Keratinocyte (primary cell): ENCODE measurements around the gene GALNT9.

Experiments
- EZH2 ChIP-seq: IDR thresholded peaks from one replicate; pipeline ENCODE4 v1.6.1; 2012; ENCODE audit warnings: inconsistent platforms, mild to moderate bottlenecking, low read length, moderate library complexity
- TF ChIP-seq, protein P1 (sequence below), 3 experiments: IDR thresholded peaks in 1 of 3; conservative IDR thresholded peaks in 1 of 3; optimal IDR thresholded peaks in 1 of 3; 2 replicates in 2 of 3; 3 replicates in 1 of 3; pipeline versions ENCODE3 to v1.5.1; 2011; ENCODE audit warnings: low read length in 3 of 3, mild to moderate bottlenecking in 3 of 3, moderate library complexity in 2 of 3, control low read depth in 1 of 3, inconsistent platforms in 1 of 3; ENCODE audit not compliant: insufficient read depth in 2 of 3; ENCODE audit errors: extremely low read depth in 1 of 3

DNA sequence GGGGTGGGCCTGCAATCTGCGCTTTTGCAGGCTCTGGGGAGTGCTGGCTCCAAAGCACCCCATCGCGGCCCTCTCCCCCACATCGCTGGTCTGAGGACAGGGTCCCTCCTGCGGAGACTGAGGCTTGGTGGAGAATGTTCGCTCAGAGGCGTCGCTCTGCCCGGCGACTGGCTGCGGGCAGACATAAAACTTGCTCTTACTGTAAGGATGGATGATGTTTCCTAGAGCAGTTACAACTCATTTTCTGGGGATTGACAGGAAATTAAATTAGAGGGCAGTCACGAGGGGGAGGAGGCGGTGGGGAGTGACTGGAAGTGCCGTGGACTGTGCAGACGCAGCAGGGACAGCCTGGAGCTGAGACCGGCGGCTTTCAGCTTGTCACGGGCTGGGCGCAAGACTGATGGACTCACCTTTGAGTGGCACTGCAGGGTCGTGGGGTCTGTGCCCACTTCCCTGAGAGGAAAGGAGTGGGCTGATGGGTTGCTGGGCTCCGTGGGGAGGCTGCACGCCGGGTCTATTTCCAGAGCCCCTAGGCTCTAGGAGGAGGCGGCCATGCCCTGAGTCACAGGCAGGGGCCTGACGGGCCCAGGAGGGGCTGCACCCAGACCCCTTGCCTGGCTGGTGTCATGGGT, 152.4 kb downstream of the GALNT9 start:
- TF ChIP-seq, protein P1, sequence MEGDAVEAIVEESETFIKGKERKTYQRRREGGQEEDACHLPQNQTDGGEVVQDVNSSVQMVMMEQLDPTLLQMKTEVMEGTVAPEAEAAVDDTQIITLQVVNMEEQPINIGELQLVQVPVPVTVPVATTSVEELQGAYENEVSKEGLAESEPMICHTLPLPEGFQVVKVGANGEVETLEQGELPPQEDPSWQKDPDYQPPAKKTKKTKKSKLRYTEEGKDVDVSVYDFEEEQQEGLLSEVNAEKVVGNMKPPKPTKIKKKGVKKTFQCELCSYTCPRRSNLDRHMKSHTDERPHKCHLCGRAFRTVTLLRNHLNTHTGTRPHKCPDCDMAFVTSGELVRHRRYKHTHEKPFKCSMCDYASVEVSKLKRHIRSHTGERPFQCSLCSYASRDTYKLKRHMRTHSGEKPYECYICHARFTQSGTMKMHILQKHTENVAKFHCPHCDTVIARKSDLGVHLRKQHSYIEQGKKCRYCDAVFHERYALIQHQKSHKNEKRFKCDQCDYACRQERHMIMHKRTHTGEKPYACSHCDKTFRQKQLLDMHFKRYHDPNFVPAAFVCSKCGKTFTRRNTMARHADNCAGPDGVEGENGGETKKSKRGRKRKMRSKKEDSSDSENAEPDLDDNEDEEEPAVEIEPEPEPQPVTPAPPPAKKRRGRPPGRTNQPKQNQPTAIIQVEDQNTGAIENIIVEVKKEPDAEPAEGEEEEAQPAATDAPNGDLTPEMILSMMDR (optimal IDR thresholded peaks at IDR 0.05 in 1 of 3, IDR thresholded peaks at IDR 0.05 in 1 of 3, conservative IDR thresholded peaks at IDR 0.05 in 1 of 3; ENCODE audit: extremely low read depth in 1 of 3, insufficient read depth in 2 of 3, low read length in 3 of 3), result no peak
- no peak for TF ChIP-seq EZH2
